GM12891 (cell line): Measurements from ENCODE around the gene KDM3B.

Source experiments
- PAX5 ChIP-seq: IDR thresholded peaks from 2 replicates; pipeline ENCODE4 v1.6.1; 2011; ENCODE audit warnings: low read length, moderate library complexity, mild to moderate bottlenecking; ENCODE audit not compliant: insufficient read depth, severe bottlenecking
- POLR2A ChIP-seq: IDR thresholded peaks from 2 replicates; pipeline ENCODE4 v1.6.1; 2011; ENCODE audit warnings: low read depth, low read length, control low read depth
- POLR2AphosphoS5 ChIP-seq: IDR thresholded peaks from 2 replicates; pipeline ENCODE4 v1.6.1; 2011; ENCODE audit warnings: low read depth, low read length, control low read depth
- POU2F2 ChIP-seq: IDR thresholded peaks from 2 replicates; pipeline ENCODE4 v1.6.1; 2011; ENCODE audit warnings: low read depth, mild to moderate bottlenecking, control low read depth, low read length, moderate library complexity
- SPI1 ChIP-seq: IDR thresholded peaks from 2 replicates; pipeline ENCODE4 v1.6.1; 2011; ENCODE audit warnings: low read depth, low read length, control low read depth
- TAF1 ChIP-seq: IDR thresholded peaks from 2 replicates; pipeline ENCODE4 v1.6.1; 2011; ENCODE audit warnings: low read depth, low read length, control low read depth

DNA sequence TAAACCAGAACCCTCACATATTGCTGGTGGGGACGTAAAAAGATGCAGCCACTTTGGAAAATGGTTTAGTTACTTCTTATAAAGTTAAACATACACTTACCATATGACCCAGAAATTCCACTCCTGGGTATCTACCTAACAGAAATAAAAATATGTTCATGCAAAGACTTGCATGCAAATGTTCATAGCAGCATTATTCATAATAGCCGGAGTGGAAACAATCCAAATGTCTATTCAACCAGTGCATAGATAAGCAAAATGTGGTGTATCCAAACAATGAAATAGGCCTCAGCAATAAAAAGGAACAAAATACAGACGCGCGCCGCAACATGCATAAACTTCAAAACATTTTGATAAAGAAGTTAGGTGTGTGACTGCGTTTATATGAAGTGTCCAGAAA, 124.4 kb downstream of the KDM3B start:
- TF ChIP-seq POLR2A (no peak), TAF1 (no peak), POLR2AphosphoS5 (no peak), SPI1 (no peak), PAX5 (no peak), POU2F2 (no peak)
